SK-N-SH (cell line): ENCODE results near the gene IL13RA1. TPM values are rescaled to one million over a fixed set of nuclear protein-coding genes. Genes with fewer than 3 reads are reported as not detected.
A peak's percentile ranks its signal among the peaks of the same experiment; 100 is the strongest.

Experiments
- CTCF ChIA-PET: fragments of 300-600, 350-600 bp; formaldehyde crosslinking; extraction: SDS; loops from one replicate; lab custom pipeline; 2021; lab: Yijun Ruan, JAX
- POLR2A ChIA-PET: fragments of 350-600 bp; sonication (Branson Sonifier 250); formaldehyde crosslinking; extraction: SDS; loops from one replicate; lab custom pipeline; 2020; ENCODE audit warnings: antibody characterized with exemption, inconsistent platforms; lab: Yijun Ruan, JAX
- DNase-seq: peaks from one replicate; pipeline ENCODE4 v3.0.0; 2012
- H2AFZ ChIP-seq: fragments of 200-600 bp; sonication (generic); 2 replicates; pipeline ENCODE4 v1.8.1; 2016; ENCODE audit warnings: antibody characterized with exemption, mild to moderate bottlenecking, low read depth
- H3F3A ChIP-seq: fragments of 200-600 bp; sonication (generic); replicated peaks from 2 replicates; pipeline ENCODE3; 2016; ENCODE audit warnings: antibody characterized with exemption, mild to moderate bottlenecking; ENCODE audit not compliant: insufficient read depth
- H3K27ac ChIP-seq, 2 experiments: fragments of 200-500 bp in 1 of 2; fragments of 200-600 bp in 1 of 2; sonication (Bioruptor generic) in 1 of 2; sonication (generic), shearing (Covaris generic) in 1 of 2; 2 replicates each; pipeline versions ENCODE4 v1.5.1 to v1.6.1; 2014 to 2016; ENCODE audit warnings: low read depth in 2 of 2, inconsistent platforms in 1 of 2, low read length in 1 of 2, mild to moderate bottlenecking in 1 of 2, mixed read lengths in 1 of 2
- H3K27me3 ChIP-seq: fragments of 200-600 bp; sonication (generic), shearing (Covaris generic); 2 replicates; pipeline ENCODE4 v1.6.1; 2016; ENCODE audit warnings: mixed run types; ENCODE audit not compliant: insufficient read depth
- H3K36me3 ChIP-seq, 2 experiments: fragments of 200-500 bp in 1 of 2; fragments of 200-600 bp in 1 of 2; sonication (Bioruptor generic) in 1 of 2; sonication (generic) in 1 of 2; replicated peaks in 1 of 2; 2 replicates each; pipeline versions ENCODE3 to v1.5.1; 2014 to 2016; ENCODE audit warnings: low read length in 1 of 2, mild to moderate bottlenecking in 1 of 2; ENCODE audit not compliant: insufficient read depth in 2 of 2, control insufficient read depth in 1 of 2
- H3K4me1 ChIP-seq, 2 experiments: fragments of 200-500 bp in 1 of 2; fragments of 200-600 bp in 1 of 2; sonication (Bioruptor generic) in 1 of 2; sonication (generic), shearing (Covaris generic) in 1 of 2; 2 replicates each; pipeline versions ENCODE4 v1.5.1 to v1.6.1; 2014 to 2016; ENCODE audit warnings: low read depth in 1 of 2, low read length in 1 of 2, mixed run types in 1 of 2; ENCODE audit not compliant: insufficient read depth in 2 of 2, control insufficient read depth in 1 of 2
- H3K4me2 ChIP-seq: fragments of 200-600 bp; sonication (generic), shearing (Covaris generic); 2 replicates; pipeline ENCODE4 v1.6.1; 2017; ENCODE audit warnings: mixed run types
- H3K4me3 ChIP-seq, 2 experiments: fragments of 200-500 bp in 1 of 2; fragments of 200-600 bp in 1 of 2; sonication (Bioruptor generic) in 1 of 2; sonication (generic), shearing (Covaris generic) in 1 of 2; 2 replicates each; pipeline versions ENCODE4 v1.5.1 to v1.8.1; 2014 to 2016; ENCODE audit warnings: low read depth in 2 of 2, inconsistent platforms in 1 of 2, low read length in 1 of 2, mild to moderate bottlenecking in 1 of 2, mixed read lengths in 1 of 2, moderate library complexity in 1 of 2
- H3K79me2 ChIP-seq: fragments of 200-600 bp; sonication (generic); 2 replicates; pipeline ENCODE4 v1.8.1; 2017; ENCODE audit warnings: mild to moderate bottlenecking; ENCODE audit not compliant: insufficient read depth
- H3K9ac ChIP-seq: fragments of 200-600 bp; sonication (generic); 2 replicates; pipeline ENCODE4 v1.6.1; 2017; ENCODE audit warnings: mixed run types
- H3K9me2 ChIP-seq: fragments of 200-600 bp; sonication (generic); 2 replicates; pipeline ENCODE4 v1.6.1; 2017; ENCODE audit warnings: mixed run types
- H3K9me3 ChIP-seq: fragments of 200-600 bp; sonication (generic); 2 replicates; pipeline ENCODE4 v1.6.1; 2017; ENCODE audit warnings: mixed run types, mild to moderate bottlenecking, moderate library complexity
- H4K20me1 ChIP-seq: fragments of 200-600 bp; sonication (generic); 2 replicates; pipeline ENCODE4 v1.6.1; 2017; ENCODE audit warnings: mild to moderate bottlenecking, mixed run types; ENCODE audit not compliant: insufficient read depth
- CTCF ChIP-seq: fragments of 200-600 bp; sonication (generic); IDR thresholded peaks from 2 replicates; pipeline ENCODE4 v1.6.1; 2017; ENCODE audit warnings: antibody characterized with exemption, mild to moderate bottlenecking, moderate library complexity
- ELF1 ChIP-seq: IDR thresholded peaks from 2 replicates; pipeline ENCODE4 v1.4.0; 2012
- GABPA ChIP-seq: IDR thresholded peaks from 2 replicates; pipeline ENCODE4 v1.4.0; 2012; ENCODE audit warnings: low read depth, mild to moderate bottlenecking
- GATA2 ChIP-seq: sonication (generic); formaldehyde crosslinking; IDR thresholded peaks from 2 replicates; pipeline ENCODE4 v1.5.0; 2020; ENCODE audit warnings: mild to moderate bottlenecking, missing genetic modification reagents
- NRF1 ChIP-seq: IDR thresholded peaks from 2 replicates; pipeline ENCODE4 v1.6.1; 2012; ENCODE audit warnings: low read depth, mild to moderate bottlenecking, low read length
- TAF1 ChIP-seq: IDR thresholded peaks from 2 replicates; pipeline ENCODE4 v1.6.1; 2012; ENCODE audit warnings: low read depth, mild to moderate bottlenecking, low read length, moderate library complexity, borderline replicate concordance
- USF1 ChIP-seq: IDR thresholded peaks from 2 replicates; pipeline ENCODE4 v1.4.0; 2012; ENCODE audit warnings: low read depth, borderline replicate concordance
- USF2 ChIP-seq: fragments of 150-350 bp; IDR thresholded peaks from 2 replicates; pipeline ENCODE4 v1.6.1; 2017; ENCODE audit warnings: antibody characterized with exemption, low read length, low read depth, borderline replicate concordance
- WGBS: methylation state at CpG from one replicate; pipeline ENCODE4 v1.1.6; 2017; ENCODE audit warnings: low lambda C conversion rate; 5-methylcytosine and 5-hydroxymethylcytosine counted together
- polyA plus RNA-seq, 3 experiments: library from polyadenylated mRNA; depleted of rRNA; stranded (reverse); fragments of >200 nt; gene quantifications; 2 replicates each; pipeline ENCODE4 v1.2.3, GENCODE V29; 2012
- small RNA-seq, 7 experiments: library from RNA; depleted of rRNA; stranded (forward); fragments of <200 nt; gene quantifications; one replicate each; pipeline ENCODE3, GENCODE V24; 2012

IL13RA1 gene
- polyA plus RNA-seq, 1 of the 3 experiments (the other 2 are of a cell fraction), result 27.0 TPM

GRCh38 chrX:118839334-118839958 lies 112.0 kb downstream of the IL13RA1 start:
- peaks cover under 1% of the 10 kb centered on the region for H3F3A ChIP-seq
- peak overlapping the region; percentile 73 for H3K4me2 ChIP-seq
- ChIA-PET POLR2A (interaction anchor here (1.3 kb wide), 1 partner anchor 15 kb away, joined by 4 read pairs; the partner anchor contains the start of gene ZCCHC12), CTCF (interaction anchor here (0.7 to 1.8 kb wide), 23 partner anchors 8 to 378 kb away, joined by 3 to 14 read pairs (median 3); partner anchors contain the start of gene IL13RA1)
- no peaks in the 10 kb centered on the region for H3K9me2 ChIP-seq
- H4K20me1 ChIP-seq, result no peaks in the 10 kb centered on the region
- peaks cover 0 to 2% of the 10 kb centered on the region in 2 experiments; a peak in 1 of 4 replicates for H3K4me1 ChIP-seq
- H3K9me3 ChIP-seq, result no peaks in the 10 kb centered on the region
- H3K27me3 ChIP-seq, result peaks cover 10% of the 10 kb centered on the region; the same call in 1 of the 2 replicates
- peak; percentile 41; the same call in 1 of the 2 replicates for TF ChIP-seq GATA2 (CRISPR knock-in tag)
- peak; percentile 68 for TF ChIP-seq USF2
- TF ChIP-seq USF1, result peak; percentile 91
- TF ChIP-seq CTCF, result peak; percentile 66
- no peak for TF ChIP-seq NRF1
- TF ChIP-seq GABPA, result no peak
- TF ChIP-seq ELF1, result no peak
- TF ChIP-seq TAF1, result no peak
- H3K36me3 ChIP-seq, result no peaks in the 10 kb centered on the region
- no peak overlapping the region for H3K9ac ChIP-seq
- WGBS, result 45% methylated on average over 25 of the region's 50 CpGs
- peak overlapping the region; percentile 46 to 55 for H3K4me3 ChIP-seq
- H2AFZ ChIP-seq, result peak overlapping the region; percentile 76; the same call in 1 of the 2 replicates
- peak; percentile 90 for DNase-seq
- no peak overlapping the region for H3K27ac ChIP-seq
- H3K79me2 ChIP-seq, result no peaks in the 10 kb centered on the region

Small RNA genes within 50 kb of the gene (small RNA-seq; reads per million reads assigned to genes)
- 0 reads per million in 7 experiments for gene RF00566

Other genes starting within 250 kb of the IL13RA1 start
- gene DOCK11, start 231.8 kb upstream of the IL13RA1 start, polyA plus RNA-seq (2012; rRNA removed), result 34.8 and 39.3 TPM in 2 replicates
- 0.26 and 0.31 TPM in 2 replicates for gene ZCCHC12, start 96.2 kb downstream of the IL13RA1 start, polyA plus RNA-seq (2012; rRNA removed)
- 0.07 and 0.11 TPM in 2 replicates for gene LONRF3, start 247.0 kb downstream of the IL13RA1 start, polyA plus RNA-seq (2012; rRNA removed)